ENCODE results near the gene FGFR2.

GRCh38 chr10:121572859-121573537 is 25.2 kb downstream of the FGFR2 start:
- TF ChIP-seq, protein P1, sequence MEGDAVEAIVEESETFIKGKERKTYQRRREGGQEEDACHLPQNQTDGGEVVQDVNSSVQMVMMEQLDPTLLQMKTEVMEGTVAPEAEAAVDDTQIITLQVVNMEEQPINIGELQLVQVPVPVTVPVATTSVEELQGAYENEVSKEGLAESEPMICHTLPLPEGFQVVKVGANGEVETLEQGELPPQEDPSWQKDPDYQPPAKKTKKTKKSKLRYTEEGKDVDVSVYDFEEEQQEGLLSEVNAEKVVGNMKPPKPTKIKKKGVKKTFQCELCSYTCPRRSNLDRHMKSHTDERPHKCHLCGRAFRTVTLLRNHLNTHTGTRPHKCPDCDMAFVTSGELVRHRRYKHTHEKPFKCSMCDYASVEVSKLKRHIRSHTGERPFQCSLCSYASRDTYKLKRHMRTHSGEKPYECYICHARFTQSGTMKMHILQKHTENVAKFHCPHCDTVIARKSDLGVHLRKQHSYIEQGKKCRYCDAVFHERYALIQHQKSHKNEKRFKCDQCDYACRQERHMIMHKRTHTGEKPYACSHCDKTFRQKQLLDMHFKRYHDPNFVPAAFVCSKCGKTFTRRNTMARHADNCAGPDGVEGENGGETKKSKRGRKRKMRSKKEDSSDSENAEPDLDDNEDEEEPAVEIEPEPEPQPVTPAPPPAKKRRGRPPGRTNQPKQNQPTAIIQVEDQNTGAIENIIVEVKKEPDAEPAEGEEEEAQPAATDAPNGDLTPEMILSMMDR (IDR thresholded peaks at IDR 0.05; ENCODE audit: poor library complexity, severe bottlenecking): no peak
- no peak for TF ChIP-seq EP300 (conservative IDR thresholded peaks at IDR 0.05; ENCODE audit: poor library complexity, severe bottlenecking)
- no peak for TF ChIP-seq POLR2AphosphoS5 (IDR thresholded peaks at IDR 0.05)
